GM21367 (cell line): ENCODE data around the gene INPP4B.

Source experiments
- ATAC-seq: cut with Tn5 transposase; IDR thresholded peaks from one replicate; pipeline ENCODE4 v1.9.1; 2021; ENCODE audit not compliant: unreplicated experiment

INPP4B gene

DNA sequence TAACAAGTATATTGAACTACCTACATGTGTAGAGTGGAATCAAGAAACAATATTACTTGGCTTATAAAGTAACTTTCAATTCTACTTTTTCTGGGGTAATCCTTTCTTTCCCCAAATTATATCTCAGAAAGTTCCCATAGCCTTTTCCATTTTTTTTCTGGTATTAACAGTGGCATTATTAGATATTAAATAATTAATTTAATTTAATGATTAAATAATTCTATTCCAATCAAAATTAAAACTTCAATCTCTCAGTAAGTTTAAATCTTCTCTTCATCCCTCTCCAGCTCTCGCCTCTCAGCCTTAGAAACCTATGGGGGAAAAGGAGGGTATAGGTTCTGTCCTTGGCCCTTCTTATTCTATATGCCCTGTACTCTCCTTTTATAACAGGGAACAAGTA is 262.4 kb downstream of the INPP4B start:
- ATAC-seq = no peak

DNA sequence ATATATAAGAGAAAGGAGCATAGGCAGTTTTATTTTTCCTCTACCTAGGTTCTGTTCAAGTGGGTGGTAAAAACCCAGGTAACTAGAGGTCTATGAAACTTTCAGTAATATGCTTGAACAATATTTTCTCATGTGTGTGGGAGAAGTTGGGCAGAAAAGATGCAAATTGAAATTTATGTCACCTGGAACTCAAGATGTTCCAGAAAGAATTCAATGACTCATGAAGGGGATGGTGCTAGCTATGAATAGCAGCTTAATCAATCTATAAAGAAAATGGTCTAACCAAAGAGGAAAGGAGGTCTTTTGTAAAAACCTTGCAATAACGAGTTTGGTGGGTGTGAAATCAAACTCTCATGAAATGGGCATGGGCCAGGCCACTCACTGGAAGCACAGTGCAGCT is 263.8 kb downstream of the INPP4B start:
- no peak for ATAC-seq

DNA sequence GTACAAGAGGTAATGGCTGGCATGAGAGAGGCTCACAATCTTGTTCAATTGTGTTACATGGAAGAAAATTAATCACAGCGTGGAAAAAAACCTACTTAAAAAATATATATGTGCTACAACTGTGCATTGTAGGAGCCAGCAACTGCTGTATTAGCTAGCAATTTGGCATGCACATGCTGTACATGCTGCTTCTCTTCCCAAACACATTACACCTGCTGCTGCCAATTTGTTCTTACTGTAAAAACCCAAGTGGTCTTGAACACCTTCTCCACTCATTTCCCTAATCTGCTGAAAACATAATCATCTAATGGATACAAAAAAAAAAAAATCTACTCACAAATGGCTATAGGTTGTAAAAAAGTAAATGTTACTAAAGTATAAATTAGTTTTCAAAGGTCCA is 264.2 kb downstream of the INPP4B start:
- ATAC-seq = no peak

DNA sequence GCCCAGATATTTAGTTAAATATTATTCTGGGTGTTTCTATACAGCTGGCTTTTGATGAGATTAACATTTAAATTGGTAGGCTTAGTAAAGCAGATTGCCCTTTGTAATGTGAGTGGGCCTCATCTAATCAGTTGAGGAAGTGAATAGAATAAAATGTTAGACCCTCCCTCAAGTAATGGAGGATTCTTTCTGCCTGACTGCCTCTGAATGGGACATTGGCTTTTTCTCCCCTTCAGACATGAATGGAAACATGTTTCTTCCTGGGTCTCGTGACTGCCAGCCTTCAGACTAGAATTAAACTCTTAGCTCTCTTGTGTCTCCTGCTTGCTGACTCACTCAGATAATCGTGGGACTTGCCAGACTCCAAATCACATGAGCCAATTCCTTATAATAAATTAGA is 266.7 kb downstream of the INPP4B start:
- no peak for ATAC-seq

DNA sequence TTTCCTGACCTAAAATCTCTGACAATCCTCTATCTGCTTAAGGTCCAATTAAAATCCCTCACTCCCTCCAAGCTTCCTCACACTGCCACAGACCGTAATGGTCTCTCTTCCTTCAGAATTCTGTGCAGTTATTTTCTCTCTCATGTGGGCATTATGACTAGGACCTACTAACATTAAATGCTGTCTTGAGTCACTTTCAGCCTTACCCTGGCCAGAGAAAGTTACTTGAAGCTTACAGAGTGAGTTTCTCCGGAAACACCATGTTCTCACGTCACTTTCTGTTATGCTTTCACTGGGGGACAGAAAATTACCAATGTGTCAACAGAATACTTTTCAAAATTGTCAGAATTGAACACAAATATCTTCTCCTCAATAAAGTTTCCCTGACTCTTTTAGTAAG is 271.8 kb downstream of the INPP4B start:
- no peak for ATAC-seq

DNA sequence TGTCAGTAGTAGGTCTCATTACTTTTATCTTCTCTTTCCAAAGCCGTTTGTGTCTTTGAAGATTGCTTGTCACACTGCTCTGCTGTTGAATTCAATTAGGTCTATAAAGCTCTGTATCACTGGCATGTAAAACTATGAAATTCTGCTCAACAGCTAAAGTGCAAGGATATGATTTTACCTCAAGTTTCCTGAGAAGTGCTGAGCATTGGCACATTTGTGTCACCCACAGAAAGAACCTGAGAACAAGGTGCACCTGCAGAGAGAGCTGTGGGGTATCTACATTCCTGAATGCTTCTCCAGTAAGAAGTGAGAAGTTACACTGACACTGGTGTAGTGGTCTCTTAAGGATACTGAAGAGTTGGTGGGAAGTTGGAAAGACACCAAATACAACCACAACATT is 274.0 kb downstream of the INPP4B start:
- no peak for ATAC-seq

DNA sequence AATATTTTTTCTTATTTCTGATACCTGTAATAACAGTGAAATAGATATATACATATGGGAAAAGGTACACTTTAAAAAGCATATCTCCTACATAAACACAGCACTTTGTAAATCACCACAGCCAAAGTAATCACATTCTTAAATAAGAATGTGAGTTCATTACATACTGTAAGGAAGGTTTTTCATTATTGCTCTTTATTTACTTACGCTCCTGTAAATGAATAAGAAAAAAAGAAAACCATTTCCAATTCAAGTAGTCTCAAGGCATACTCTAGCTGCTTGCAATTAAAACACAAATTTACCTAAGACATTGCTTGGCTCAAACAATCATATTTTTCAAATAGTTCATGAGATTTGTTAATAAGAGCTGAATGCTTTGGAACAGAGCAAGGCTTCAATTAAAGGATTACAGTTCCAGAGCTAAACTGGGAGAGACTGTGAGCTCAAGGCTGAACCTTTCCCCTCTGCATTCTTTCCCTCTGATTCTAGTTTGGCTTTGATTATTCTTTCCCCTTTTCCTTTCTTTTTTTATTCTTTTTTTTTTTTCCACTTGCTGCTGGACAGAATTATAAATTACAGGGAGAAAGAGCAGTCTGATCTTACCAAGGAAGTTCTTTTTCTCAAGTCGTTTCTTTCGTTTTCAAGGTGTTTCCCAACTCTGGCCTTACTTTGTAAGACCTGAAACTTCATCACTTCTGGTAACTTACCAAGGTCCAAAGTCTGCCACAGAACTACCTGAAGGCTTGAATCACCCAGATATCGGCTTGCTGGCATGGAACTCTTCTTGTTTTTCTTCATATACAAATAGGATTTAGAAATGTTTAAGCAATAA is 278.3 kb downstream of the INPP4B start:
- no peak for ATAC-seq

DNA sequence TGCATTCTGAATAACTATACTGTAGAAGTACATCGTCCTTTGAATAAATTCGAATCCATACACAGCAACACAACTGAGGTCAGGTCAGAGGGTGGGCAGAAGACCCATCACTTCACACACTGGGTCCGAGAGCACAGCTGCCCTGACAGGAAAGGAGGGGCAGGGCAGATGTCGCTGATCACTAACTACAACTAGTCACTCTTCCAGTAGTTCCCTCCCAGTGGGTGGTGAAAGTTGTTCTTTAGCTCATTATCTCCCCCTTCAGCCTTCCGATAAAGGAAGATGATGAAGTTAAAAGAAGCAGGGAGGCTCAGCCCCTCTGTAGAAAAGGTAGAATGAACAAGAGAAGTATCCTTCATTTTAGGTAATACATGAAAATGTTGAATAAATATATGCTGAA is 278.9 kb downstream of the INPP4B start:
- ATAC-seq = no peak

DNA sequence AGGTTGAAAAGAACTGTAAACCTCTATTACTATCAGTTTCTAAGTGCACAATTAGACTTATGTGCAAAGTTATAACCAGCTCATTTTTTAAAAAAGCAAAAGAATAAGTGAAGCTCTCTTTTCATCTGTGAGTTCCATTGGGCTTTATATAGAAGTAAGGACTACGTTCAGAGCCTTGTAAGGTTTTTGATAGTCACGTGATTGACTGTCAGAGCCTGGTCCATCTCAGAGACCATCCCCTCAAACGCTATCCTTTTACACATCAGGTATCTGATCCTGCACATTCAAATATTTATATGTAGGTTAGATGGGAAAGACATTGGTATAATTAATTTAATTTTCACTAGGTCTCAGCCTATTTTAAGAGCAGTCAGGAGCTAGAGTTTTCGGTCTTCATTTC is 279.3 kb downstream of the INPP4B start:
- ATAC-seq = no peak

DNA sequence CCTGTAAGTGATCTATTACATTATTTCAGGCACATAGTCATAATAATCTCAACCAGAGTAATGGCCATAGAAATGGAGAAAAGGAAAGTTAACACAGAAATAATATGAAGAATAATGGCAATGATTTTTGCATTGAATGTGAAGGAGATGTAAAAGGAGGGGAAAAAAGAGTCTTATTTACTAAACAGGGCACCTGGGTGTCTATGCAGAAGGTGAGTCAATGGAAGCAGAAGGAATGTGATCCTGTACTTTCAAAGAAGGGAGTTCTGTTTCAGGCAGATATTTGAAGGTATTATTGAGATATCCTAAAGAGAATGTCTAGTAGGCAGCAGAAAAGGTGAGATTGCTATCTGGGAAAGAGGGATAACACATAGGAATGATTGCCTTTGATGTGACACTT is 279.9 kb downstream of the INPP4B start:
- no peak for ATAC-seq

DNA sequence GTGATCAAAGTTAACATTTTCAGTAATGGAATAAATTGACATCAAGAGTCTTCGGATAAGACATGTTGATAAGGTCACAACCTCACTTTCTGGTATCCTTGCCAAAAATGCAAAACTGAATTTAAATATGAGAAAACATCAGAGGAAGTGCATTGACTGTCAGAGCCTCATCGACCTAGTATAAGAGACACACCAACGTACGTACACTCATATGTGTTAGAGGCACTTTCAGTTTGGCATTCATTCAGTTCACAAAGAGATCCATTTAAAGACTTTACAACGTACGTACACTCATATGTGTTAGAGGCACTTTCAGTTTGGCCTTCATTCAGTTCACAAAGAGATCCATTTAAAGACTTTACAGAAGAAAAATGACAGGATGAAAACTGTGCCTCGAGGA is 280.3 kb downstream of the INPP4B start:
- no peak for ATAC-seq

DNA sequence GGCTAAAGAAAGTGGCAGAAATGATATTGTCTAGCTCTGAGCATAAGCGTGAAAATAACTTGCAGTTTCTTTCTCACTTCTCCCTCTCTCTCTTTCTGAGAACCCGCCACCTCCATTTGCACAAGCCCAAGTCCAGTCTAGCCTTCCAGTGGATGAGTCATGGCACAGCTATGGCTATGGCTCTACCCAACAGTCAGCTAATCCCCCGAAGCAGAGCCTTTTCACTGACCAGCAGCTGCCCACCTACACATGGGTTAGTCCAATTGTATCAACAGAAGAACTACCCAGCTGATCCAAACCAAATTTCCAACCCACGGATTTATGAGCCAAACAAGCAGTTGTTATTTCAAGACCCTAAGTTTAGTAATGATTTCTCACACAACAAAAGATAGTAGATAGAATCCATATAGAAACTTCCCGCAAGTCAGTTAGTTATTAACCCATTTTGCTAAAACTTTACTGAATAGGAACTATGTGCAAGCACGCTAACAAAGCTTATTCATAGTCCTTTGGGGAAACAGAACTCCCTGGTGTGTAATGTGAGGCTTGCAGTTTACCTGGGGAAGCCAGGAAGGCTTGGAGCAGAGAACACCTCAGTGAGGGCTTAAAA is 282.3 kb downstream of the INPP4B start:
- ATAC-seq = no peak

DNA sequence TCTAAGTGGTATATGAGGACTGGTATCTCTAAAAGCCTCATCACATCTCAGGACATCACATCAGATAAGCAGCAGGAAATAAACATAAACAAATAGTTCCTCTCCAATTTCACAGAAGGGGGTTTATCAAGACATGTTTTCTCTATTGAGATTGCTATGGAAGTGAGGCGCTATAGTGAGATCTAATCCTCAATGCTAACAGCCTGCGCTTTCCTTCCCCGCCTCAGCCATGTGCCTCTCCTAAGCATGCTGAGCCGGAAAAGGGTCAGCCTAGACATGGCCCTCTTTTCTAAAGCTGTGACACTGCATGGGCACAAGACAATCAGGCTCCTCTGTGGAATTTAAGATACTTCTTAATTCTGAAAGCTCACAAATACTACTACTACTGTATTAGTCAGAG is 286.1 kb downstream of the INPP4B start:
- ATAC-seq = no peak

DNA sequence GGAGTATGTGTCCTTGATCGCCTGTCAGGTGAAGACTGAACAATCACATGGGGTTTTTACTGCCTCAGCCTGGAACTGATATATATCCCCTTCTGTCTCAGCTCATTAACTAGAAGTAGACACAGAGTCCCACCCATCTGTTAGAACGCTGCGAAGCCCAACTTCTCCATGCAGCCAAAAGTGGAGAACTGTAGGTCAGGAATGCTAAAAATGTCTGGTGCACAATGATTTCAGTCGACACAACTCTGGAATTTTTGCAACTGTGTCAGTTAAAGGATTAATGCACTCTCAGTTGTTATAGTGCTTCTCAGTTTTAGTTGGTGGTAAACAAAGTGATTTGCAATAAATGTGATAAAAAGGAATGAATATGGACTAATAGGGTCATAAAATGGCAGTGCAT is 287.2 kb downstream of the INPP4B start:
- no peak for ATAC-seq

DNA sequence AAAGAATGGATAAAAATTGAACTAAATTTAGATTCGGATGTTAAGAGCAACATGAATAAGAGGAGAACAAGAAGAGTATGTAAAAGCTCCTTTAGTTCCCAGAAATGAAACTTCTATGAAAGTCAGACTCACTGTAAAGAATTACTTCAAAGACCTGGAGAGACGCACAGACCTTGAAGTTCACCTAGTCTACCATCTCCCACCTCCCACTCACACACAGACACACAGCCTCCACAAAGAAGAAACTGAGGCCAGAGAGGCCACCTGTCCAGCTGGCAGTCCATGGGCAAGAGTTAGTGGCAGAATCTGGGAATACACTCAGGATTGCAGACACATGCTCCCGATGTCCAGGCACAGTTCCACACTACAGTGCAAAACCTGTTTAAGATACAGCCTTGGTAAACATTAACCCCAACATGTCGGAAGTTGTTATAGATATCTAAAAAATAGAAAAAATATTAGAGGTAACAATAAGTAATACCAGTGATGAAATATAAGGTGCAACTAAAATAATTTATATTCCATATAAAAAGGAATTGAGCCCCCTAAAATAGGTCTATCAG is 288.8 kb downstream of the INPP4B start:
- no peak for ATAC-seq

DNA sequence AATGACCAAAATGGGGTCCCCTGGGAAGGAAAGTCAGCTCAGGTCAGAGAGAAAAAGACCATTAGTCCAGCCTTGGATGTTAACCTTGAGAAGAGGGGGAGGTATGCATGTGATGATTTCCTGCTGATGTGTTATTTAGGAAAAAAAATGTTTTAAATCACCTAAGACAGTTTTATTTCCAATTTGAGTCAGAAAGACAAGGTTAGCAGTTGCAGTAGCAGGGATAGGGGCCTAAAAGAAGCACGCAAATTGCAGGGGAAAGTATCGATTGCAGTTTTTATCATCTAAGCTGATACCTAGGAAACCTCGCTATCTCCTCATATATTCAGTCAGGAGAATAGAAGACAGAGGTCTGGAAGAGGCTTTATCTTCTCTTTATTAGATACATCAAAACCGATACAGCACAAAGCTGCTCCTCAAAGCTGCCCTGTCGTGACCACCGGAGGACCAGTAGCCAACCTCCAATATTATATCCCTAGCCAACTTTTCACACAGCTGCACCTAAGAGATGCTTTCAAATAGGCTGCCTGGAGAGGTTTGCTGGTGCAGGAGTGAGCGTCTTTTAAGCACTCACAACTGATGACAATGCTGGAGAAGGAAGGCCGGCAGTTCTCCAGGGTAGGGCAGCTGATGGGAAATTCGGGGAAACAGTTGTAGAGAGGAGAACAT is 289.4 kb downstream of the INPP4B start:
- no peak for ATAC-seq

DNA sequence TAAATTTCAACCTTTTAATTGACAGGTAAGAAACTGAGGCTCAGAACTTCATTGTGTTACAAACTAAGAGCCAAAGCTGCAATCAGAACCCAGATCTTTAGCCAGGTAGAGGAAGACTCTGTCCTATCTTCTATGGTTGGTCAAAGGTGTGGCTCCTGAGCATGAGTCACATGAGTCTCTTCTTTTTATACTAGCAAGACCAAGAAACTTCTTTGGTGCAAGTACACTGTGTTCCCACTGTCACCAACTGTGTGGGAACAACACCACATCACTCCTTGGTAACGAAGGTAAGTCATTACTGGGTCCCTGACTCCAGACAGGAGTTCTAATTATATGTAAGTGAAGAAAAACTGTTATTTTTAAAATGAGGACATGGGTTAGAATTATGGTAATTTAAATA is 290.1 kb downstream of the INPP4B start:
- no peak for ATAC-seq

DNA sequence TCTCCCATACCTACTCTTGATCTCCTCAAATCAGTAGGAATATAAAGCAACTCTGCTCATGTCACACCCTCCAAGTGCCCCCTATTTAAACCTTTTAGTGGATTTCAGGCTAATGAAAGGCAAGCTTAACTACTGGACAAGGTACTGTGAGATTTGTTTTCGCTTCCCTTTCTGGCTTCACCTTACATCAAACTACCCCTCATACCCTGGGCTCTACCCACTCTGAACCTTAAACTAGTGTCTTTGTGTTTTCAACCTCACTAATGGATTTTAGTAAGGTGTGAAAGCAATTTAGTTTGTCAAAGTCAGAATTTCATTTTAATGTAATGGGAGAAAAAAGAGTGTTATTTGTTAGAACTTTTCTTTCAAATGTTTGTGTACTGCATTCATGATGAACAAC is 291.7 kb downstream of the INPP4B start:
- ATAC-seq = no peak

DNA sequence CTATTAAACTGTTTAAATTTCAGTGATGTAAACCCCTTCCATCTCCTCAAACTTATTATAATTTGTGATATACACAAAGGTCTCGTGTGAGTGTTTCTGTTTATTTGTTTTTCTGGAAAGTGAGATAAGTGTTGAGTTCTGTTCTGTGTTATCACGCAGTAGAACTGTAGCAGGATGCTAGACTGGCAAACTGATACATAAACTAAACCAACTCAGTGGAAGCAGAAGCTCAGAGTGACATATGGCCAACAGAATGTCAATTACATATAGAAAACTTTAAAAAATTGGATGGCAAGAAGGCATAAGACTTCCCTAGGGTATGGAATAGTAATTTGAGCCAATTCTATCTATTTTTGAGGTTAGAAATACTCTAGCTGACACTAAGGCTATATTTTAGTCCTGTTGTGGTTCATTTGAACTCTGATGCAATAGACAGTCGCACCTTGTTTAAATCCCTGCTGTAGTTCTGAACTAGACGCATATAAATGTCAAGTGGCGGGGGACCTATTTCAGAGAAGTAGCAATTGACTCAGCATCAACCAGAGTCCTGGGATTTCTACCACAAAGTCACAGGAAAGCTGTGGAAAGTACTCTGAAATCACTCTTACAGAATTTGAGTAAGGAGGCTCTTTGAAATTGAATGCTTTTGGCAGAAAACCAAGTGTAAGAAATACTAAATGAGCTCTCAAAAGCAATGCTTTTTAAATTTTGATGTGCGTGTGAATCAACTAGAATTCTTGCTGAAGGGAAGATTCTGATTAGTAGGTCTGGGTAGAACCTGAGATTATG is 294.4 kb downstream of the INPP4B start:
- ATAC-seq = no peak

DNA sequence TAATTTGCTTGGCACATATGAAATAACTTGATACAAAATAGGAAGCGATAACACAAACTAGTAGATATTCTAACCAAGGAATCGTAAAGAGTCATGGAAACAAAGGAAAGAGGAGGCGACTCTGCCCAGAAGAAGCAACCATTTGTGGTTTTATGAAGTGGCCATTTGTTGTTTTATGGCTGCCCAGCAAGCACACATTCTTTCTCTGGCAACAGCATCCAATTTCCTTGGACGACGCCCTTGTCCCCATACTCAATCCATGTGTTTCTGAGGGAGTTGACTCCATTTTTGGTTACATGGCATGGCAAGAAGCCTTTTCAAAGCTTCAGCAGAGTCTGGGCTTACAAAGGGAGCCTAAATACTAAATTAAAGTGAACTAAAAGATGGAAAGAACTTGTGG is 295.1 kb downstream of the INPP4B start:
- ATAC-seq = no peak
